HTERT RPE-1 (cell line): ENCODE data around the gene MXI1.
"Not testable (repeated sequence)": the region's sequence is repeated elsewhere in the genome, so short reads cannot be mapped to it uniquely, and the experiment has no call there.

Experiments
- in situ Hi-C: fragments of 300-500 bp; cut with MboI; formaldehyde crosslinking; loops from 4 replicates; pipeline ENCODE4 v1.14.3; 2020; ENCODE audit warnings: low sequenced_read_pairs

The MXI1 gene

GRCh38 chr10:110310741-110311140 lies 103.3 kb downstream of the MXI1 start:
- in situ Hi-C loops: loop anchor here (25.0 kb wide), 1 partner anchor 252 kb away; the partner anchor contains the start of gene SMC3

GRCh38 chr10:110311357-110311949 lies 104.0 kb downstream of the MXI1 start:
- in situ Hi-C loops: loop anchor here (25.0 kb wide), 1 partner anchor 251 kb away; the partner anchor contains the start of gene SMC3

DNA sequence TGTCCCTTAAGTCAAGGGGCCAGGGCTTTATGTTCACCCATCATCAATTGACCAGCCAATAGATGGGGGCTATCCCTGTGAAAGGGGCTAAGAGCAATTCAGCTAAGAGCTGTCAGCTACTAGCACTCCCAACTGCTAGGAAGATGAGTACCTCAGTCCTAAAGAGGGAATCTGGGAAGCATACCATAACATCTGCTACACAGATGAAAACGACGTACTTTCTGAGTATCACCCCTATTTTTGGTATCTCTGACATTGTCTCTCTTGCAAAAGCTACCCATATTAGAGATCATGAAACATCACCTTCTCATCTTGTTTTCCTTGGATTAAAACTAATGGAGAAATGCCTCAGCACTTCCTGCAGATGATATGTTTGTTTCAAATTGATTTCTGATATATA lies 104.8 kb downstream of the MXI1 start:
- in situ Hi-C loops: loop anchor here (25.0 kb wide), 1 partner anchor 250 kb away; the partner anchor contains the start of gene SMC3

DNA sequence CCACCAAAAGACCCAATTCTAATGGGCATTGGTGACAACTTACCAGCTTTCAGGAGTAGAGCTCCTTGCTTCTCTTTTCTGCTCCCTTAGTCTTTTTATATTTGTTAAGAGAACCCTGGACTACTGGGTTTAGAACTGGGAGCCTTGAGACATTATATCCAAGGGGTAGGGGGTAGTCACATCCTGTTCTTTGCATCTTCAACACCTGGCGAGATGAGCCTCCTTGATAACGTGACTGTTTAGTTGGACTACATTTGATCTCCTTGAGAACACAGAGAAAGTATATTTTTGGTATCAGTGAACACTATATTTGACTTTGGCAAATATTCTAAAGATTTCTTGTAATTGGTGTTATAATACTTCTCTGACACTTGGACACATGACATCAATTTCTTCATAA lies 106.3 kb downstream of the MXI1 start:
- in situ Hi-C loops: loop anchor here (25.0 kb wide), 1 partner anchor 249 kb away; the partner anchor contains the start of gene SMC3

GRCh38 chr10:110317866-110318850 lies 110.8 kb downstream of the MXI1 start:
- in situ Hi-C loops: loop anchor here (25.0 kb wide), 1 partner anchor 244 kb away; the partner anchor contains the start of gene SMC3

DNA sequence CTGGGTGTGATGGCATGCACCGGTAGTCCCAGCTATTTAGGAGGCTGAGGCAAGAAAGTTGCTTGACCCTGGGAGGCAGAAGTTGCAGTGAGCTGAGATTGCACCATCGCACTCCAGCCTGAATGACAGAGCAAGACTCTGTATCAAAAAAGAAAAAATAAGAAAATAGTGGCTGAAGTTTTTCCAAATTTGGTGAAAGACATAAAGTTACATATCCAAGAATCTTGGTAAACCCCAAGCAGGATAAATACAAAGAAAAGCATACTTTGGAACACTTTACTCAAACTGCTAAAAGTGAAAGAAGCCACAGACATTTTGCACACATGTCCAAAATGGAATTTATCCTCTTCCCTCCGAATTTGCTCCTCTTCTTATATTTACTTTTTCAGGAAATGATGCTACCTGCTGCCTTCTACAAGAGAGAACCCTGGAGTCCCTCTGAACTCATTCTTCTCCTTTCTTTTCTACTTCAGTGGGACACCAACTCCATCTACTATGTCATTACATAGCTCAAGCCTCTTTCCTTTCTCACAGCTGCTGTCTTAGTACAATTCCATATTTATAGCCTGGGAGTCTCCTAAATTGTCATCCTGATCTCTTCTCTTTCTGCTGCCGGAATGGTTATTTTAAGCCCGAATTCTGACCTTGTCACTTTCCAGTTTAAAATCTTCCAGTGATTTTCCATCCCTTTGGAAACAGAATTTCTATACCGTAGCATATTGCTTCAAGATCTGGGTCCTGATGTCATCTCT lies 114.6 kb downstream of the MXI1 start:
- in situ Hi-C loops: loop anchor here (25.0 kb wide), 1 partner anchor 240 kb away; the partner anchor contains the start of gene SMC3

DNA sequence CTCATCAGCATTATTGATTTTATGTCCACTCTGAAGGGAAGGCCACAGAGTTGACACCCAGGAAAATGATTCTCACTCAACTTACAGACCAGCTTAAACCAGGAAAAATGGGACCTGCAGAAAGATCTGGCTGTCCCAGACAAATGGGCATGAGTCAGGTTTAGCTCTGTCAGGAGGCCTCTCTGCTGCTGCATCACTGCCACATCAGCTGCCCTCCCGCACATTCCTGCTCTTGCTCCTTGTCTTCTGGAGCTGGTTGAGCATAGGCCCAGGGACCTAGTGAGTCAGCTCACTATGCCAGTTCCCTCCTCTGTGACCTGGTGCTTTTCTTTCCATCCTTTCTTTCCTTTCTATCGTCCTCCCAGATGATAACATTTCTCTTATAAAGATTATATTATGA lies 116.1 kb downstream of the MXI1 start:
- in situ Hi-C loops: loop anchor here (25.0 kb wide), 1 partner anchor 239 kb away; the partner anchor contains the start of gene SMC3

GRCh38 chr10:110324201-110324804 lies 116.9 kb downstream of the MXI1 start:
- in situ Hi-C loops: loop anchor here (25.0 kb wide), 1 partner anchor 238 kb away; the partner anchor contains the start of gene SMC3

- in situ Hi-C loops: loop anchor here (25.0 kb wide), 1 partner anchor 237 kb away; the partner anchor contains the start of gene SMC3
These were observed 117.4 kb downstream of the MXI1 start for GRCh38 chr10:110324805-110325280.

GRCh38 chr10:110326351-110327032 lies 119.1 kb downstream of the MXI1 start:
- in situ Hi-C loops: no loop called here

GRCh38 chr10:110327262-110327914 lies 120.0 kb downstream of the MXI1 start:
- in situ Hi-C loops: no loop called here

- in situ Hi-C loops: no loop called here
These were observed 123.3 kb downstream of the MXI1 start for GRCh38 chr10:110330675-110331074.

DNA sequence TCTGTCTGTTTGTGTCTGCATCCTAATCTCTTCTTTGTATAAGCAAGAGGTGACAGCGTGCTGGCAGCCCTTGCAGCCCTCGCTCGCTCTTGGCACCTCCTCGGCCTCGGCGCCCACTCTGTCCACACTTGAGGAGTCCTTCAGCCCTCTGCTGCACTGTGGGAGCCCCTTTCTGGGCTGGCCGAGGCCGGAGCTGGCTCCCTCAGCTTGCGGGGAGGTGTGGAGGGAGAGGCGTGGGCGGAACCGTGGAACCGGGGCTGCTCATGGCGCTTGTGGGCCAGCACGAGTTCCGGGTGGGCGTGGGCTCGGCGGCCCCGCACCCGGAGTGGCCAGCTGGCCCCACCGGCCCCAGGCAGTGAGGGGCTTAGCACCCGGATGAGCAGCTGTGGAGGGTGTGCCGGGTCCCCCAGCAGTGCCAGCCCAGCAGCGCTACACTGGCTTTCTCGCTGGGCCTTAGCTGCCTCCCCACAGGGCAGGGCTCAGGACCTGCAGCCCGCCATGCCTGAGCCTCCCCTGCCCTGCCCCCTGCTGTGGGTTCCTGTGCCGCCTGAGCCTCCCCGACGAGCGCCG lies 123.9 kb downstream of the MXI1 start:
- in situ Hi-C loops: not testable (repeated sequence)

DNA sequence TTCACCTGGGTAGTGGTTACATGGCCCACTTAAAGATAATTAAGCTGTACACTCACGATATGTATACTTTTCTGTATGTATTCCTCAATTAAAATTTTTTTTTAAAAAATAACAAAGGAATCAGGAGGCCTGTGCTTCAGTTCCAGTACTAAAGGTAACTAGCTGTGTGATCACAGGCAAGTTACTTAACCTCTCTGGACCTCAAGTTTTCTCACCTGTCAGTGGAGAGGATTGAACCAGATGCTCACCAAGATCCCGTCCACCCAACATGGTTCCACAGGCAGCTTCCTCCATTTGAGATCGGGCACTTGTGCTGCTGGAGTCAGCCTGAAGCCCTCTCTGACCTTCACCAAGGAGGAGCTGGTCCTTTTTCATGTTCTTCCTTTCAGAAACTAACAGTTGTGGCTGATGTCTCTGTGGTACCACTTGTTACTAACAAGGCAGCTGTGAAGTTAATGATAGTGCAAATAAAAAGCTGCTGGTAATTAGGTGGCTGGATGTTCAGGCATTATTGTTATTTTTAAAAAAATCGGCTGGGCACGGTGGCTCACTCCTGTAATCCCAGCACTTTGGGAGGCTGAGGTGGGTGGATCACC lies 126.8 kb downstream of the MXI1 start:
- in situ Hi-C loops: no loop called here

- in situ Hi-C loops: no loop called here
These were observed 128.1 kb downstream of the MXI1 start for GRCh38 chr10:110335314-110336064.

- in situ Hi-C loops: no loop called here
These were observed 128.8 kb downstream of the MXI1 start for GRCh38 chr10:110336111-110336721.
